Dermis microvascular lymphatic vessel endothelial cell (primary cell): ENCODE data around the gene UTP18. TPM values are rescaled to one million over a fixed set of nuclear protein-coding genes. Genes with fewer than 3 reads are reported as not detected.
A peak's percentile ranks its signal among the peaks of the same experiment; 100 is the strongest.
"Not testable (repeated sequence)": the region's sequence is repeated elsewhere in the genome, so short reads cannot be mapped to it uniquely, and the experiment has no call there.

Experiments
- DNase-seq, 2 donors: peaks; one replicate each; pipeline versions ENCODE4 v3.0.0 to v3.0.0-alpha.2; 2010; ENCODE audit warnings: low read depth in 2 of 2
- total RNA-seq: library from RNA; depleted of rRNA; stranded (reverse); fragments of >200 nt; gene quantifications from 2 replicates; pipeline ENCODE4 v1.2.1, GENCODE V29; 2014

Gene UTP18
- 22.3 and 32.3 TPM in 2 replicates for total RNA-seq

GRCh38 chr17:51260237-51261023, at the start of gene UTP18:
TSS of gene UTP18 (plus strand) at chr17:51260546. CDS start at chr17:51260585, 39 bp downstream.
- DNase-seq: peak; percentile 96 to 98

- peak in 1 of 2 donors; percentile 77 for DNase-seq
Measured at GRCh38 chr17:51214920-51215319, 45.4 kb upstream of the UTP18 start.

- DNase-seq: no peak
Measured at GRCh38 chr17:51217946-51218345, 42.4 kb upstream of the UTP18 start.

- no peak for DNase-seq
Measured at GRCh38 chr17:51221322-51221721, 39.0 kb upstream of the UTP18 start.

GRCh38 chr17:51224402-51225262, 35.7 kb upstream of the UTP18 start:
- peak in 1 of 2 donors; percentile 29 for DNase-seq

GRCh38 chr17:51225523-51225922, 34.8 kb upstream of the UTP18 start:
- not testable (repeated sequence) for DNase-seq

GRCh38 chr17:51228161-51228560, 32.2 kb upstream of the UTP18 start:
- no peak for DNase-seq

- no peak for DNase-seq
Measured at GRCh38 chr17:51229889-51230288, 30.5 kb upstream of the UTP18 start.

GRCh38 chr17:51230306-51230705, 30.0 kb upstream of the UTP18 start:
- DNase-seq: no peak

- no peak for DNase-seq
Measured at GRCh38 chr17:51231999-51232398, 28.3 kb upstream of the UTP18 start.

GRCh38 chr17:51234162-51234561, 26.2 kb upstream of the UTP18 start:
- no peak for DNase-seq

- DNase-seq: peak in 1 of 2 donors; percentile 46
Measured at GRCh38 chr17:51238255-51238887, 22.0 kb upstream of the UTP18 start.

GRCh38 chr17:51240275-51240674, 20.1 kb upstream of the UTP18 start:
- no peak for DNase-seq

GRCh38 chr17:51244041-51244440, 16.3 kb upstream of the UTP18 start:
- DNase-seq: peak in 1 of 2 donors; percentile 9

- DNase-seq: no peak
Measured at GRCh38 chr17:51245535-51245934, 14.8 kb upstream of the UTP18 start.

GRCh38 chr17:51250314-51250840, 10.0 kb upstream of the UTP18 start:
- no peak for DNase-seq

- DNase-seq: peak in 1 of 2 donors; percentile 29
Measured at GRCh38 chr17:51251010-51251409, 9.3 kb upstream of the UTP18 start.

GRCh38 chr17:51255673-51256072, 4.7 kb upstream of the UTP18 start:
- DNase-seq: no peak

- no peak for DNase-seq
Measured at GRCh38 chr17:51256101-51256500, 4.2 kb upstream of the UTP18 start.

GRCh38 chr17:51257150-51258081, 2.9 kb upstream of the UTP18 start:
- no peak for DNase-seq
